Ishikawa (cell line): ENCODE data around the gene RNFT2.

Experiments used
- CEBPB ChIP-seq: IDR thresholded peaks from 2 replicates; pipeline ENCODE4 v1.6.1; 2012
- CREB1 ChIP-seq: IDR thresholded peaks from 2 replicates; pipeline ENCODE4 v1.6.1; 2012; ENCODE audit warnings: low read depth
- EP300 ChIP-seq: IDR thresholded peaks from 2 replicates; pipeline ENCODE4 v1.6.1; 2012; ENCODE audit warnings: borderline replicate concordance
- NFIC ChIP-seq: IDR thresholded peaks from 2 replicates; pipeline ENCODE4 v1.6.1; 2012
- RAD21 ChIP-seq: IDR thresholded peaks from 2 replicates; pipeline ENCODE4 v1.6.1; 2012; ENCODE audit warnings: low read depth
- TAF1 ChIP-seq: IDR thresholded peaks from 2 replicates; pipeline ENCODE4 v1.6.1; 2012; ENCODE audit warnings: low read depth, mild to moderate bottlenecking
- TCF12 ChIP-seq: IDR thresholded peaks from 2 replicates; pipeline ENCODE4 v1.6.1; 2012; ENCODE audit warnings: low read depth
- TF ChIP-seq, protein P1 (sequence below): IDR thresholded peaks from 2 replicates; pipeline ENCODE4 v1.6.1; 2012; ENCODE audit warnings: low read depth, mild to moderate bottlenecking
- TF ChIP-seq, protein P2 (sequence below): IDR thresholded peaks from 2 replicates; pipeline ENCODE4 v1.6.1; 2012
- TF ChIP-seq, protein P3 (sequence below): IDR thresholded peaks from 2 replicates; pipeline ENCODE4 v1.6.1; 2012

DNA sequence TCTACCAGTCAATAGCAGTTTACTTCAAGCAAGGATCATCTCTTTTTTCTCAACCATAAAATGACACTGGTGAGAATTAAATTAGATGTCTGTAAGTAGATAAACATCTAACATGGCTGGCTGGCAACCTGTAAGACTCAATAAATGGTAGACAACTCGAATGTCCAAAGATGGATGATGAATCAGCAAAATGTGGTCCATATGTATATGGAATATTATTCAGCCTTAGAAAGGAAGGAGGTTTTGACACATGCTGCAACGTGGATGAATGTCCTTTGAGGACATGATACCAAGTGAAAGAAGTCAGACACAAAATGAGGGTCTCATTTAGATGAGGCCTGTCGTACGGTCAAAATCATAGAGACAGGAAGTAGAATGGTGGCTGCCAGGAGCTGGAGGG lies 46.5 kb upstream of the RNFT2 start:
- TF ChIP-seq, protein P1, sequence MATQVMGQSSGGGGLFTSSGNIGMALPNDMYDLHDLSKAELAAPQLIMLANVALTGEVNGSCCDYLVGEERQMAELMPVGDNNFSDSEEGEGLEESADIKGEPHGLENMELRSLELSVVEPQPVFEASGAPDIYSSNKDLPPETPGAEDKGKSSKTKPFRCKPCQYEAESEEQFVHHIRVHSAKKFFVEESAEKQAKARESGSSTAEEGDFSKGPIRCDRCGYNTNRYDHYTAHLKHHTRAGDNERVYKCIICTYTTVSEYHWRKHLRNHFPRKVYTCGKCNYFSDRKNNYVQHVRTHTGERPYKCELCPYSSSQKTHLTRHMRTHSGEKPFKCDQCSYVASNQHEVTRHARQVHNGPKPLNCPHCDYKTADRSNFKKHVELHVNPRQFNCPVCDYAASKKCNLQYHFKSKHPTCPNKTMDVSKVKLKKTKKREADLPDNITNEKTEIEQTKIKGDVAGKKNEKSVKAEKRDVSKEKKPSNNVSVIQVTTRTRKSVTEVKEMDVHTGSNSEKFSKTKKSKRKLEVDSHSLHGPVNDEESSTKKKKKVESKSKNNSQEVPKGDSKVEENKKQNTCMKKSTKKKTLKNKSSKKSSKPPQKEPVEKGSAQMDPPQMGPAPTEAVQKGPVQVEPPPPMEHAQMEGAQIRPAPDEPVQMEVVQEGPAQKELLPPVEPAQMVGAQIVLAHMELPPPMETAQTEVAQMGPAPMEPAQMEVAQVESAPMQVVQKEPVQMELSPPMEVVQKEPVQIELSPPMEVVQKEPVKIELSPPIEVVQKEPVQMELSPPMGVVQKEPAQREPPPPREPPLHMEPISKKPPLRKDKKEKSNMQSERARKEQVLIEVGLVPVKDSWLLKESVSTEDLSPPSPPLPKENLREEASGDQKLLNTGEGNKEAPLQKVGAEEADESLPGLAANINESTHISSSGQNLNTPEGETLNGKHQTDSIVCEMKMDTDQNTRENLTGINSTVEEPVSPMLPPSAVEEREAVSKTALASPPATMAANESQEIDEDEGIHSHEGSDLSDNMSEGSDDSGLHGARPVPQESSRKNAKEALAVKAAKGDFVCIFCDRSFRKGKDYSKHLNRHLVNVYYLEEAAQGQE: no peak
- no peak for TF ChIP-seq RAD21
- no peak for TF ChIP-seq TAF1
- TF ChIP-seq, protein P2, sequence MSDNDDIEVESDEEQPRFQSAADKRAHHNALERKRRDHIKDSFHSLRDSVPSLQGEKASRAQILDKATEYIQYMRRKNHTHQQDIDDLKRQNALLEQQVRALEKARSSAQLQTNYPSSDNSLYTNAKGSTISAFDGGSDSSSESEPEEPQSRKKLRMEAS: no peak
- no peak for TF ChIP-seq CREB1
- TF ChIP-seq TCF12: no peak
- TF ChIP-seq NFIC: no peak
- TF ChIP-seq, protein P3, sequence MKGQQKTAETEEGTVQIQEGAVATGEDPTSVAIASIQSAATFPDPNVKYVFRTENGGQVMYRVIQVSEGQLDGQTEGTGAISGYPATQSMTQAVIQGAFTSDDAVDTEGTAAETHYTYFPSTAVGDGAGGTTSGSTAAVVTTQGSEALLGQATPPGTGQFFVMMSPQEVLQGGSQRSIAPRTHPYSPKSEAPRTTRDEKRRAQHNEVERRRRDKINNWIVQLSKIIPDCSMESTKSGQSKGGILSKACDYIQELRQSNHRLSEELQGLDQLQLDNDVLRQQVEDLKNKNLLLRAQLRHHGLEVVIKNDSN: no peak
- no peak for TF ChIP-seq CEBPB
- no peak for TF ChIP-seq EP300
